Measurements from ENCODE around the gene WDR55. TPM values are rescaled to one million over a fixed set of nuclear protein-coding genes. Genes with fewer than 3 reads are reported as not detected.
"Not testable (repeated sequence)": the region's sequence is repeated elsewhere in the genome, so short reads cannot be mapped to it uniquely, and the experiment has no call there.

Gene WDR55
- total and polyA plus RNA-seq, 2 of the 8 experiments (the other 6 are each of a cell fraction or from before 2014, with no cell fraction given): 15.3 to 22.7 TPM

- not testable (repeated sequence) for H3K18ac ChIP-seq (ENCODE audit: extremely low read depth, low read length); FAIRE-seq; H3K9ac ChIP-seq (replicated peaks in 1 of 4; ENCODE audit: extremely low read depth in 1 of 4, low read depth in 3 of 4, low read length in 3 of 4); H2BK15ac ChIP-seq (ENCODE audit: low read length); H3K27ac ChIP-seq (ENCODE audit: low read depth, low read length); H3K4me1 ChIP-seq (replicated peaks in 1 of 4; ENCODE audit: control insufficient read depth in 3 of 4, insufficient read depth in 4 of 4, low read length in 3 of 4); H2BK20ac ChIP-seq (ENCODE audit: low read length); H4K20me1 ChIP-seq (replicated peaks in 1 of 2; ENCODE audit: control insufficient read depth in 1 of 2, insufficient read depth in 2 of 2, low read length in 2 of 2); H2BK5ac ChIP-seq (ENCODE audit: low read depth, low read length); H4K91ac ChIP-seq (replicated peaks; ENCODE audit: insufficient read length, low read length); H3K4ac ChIP-seq (replicated peaks; ENCODE audit: insufficient read length, low read depth, low read length); DNase-seq (ENCODE audit: low read depth in 1 of 2, low spot score in 2 of 2); H3K9me3 ChIP-seq (ENCODE audit: insufficient read depth in 2 of 2, low read depth in 1 of 2, low read length in 1 of 2); H3K79me2 ChIP-seq (ENCODE audit: control insufficient read depth in 1 of 2, insufficient read depth in 2 of 2, low read length in 2 of 2); H3K14ac ChIP-seq (ENCODE audit: insufficient read length); H2AK5ac ChIP-seq (ENCODE audit: low read depth, low read length); H3K56ac ChIP-seq (replicated peaks; ENCODE audit: insufficient read length, low read depth, low read length); H3K27me3 ChIP-seq (replicated peaks in 1 of 4; ENCODE audit: control insufficient read depth in 3 of 4, extremely low read depth in 1 of 4, insufficient read depth in 3 of 4, low read length in 3 of 4); H3K23me2 ChIP-seq (ENCODE audit: low read depth, low read length); H3K79me1 ChIP-seq (ENCODE audit: low read depth, low read length); H2BK120ac ChIP-seq (replicated peaks; ENCODE audit: low read depth, low read length); H3K23ac ChIP-seq (ENCODE audit: insufficient read length)
- peaks cover 4 to 21% (median 11%) of the 10 kb centered on the region in 4 experiments; a peak in 7 of 8 replicates for H3K36me3 ChIP-seq (ENCODE audit: control insufficient read depth in 2 of 4, insufficient read depth in 4 of 4, low read length in 3 of 4)
- CTCF ChIA-PET (ENCODE audit: partially characterized antibody): interaction anchor here (0.7 to 2.7 kb wide), 14 partner anchors 9 to 254 kb away, joined by 3 to 8 read pairs (median 3); partner anchors contain the start of genes HARS1, IK and NDUFA2
- peak overlapping the region; percentile 96 for H2AFZ ChIP-seq (ENCODE audit: low read length)
- 0 out of 2 replicates have a peak overlapping the region, but pooled peaks have one; percentile 83 for H4K8ac ChIP-seq (ENCODE audit: extremely low read depth, insufficient read depth, low read length)
- POLR2A ChIA-PET (ENCODE audit: partially characterized antibody): interaction anchor here (0.8 to 2.7 kb wide), 8 partner anchors 9 to 92 kb away, joined by 3 to 27 read pairs (median 6); partner anchors contain the start of genes EIF4EBP3, IK, NDUFA2 and SRA1
- peak overlapping the region; percentile 85 to 100 for H3K4me2 ChIP-seq (ENCODE audit: insufficient read depth in 1 of 2, low read depth in 2 of 2, low read length in 2 of 2)
- 72% methylated on average over 9 of the region's 9 CpGs; no CpG with 5 or more reads in 1 of the 2 experiments for WGBS, 2 experiments (ENCODE audit: extremely low coverage in 1 of 2, insufficient coverage in 1 of 2, insufficient read length in 1 of 2, insufficient replicate concordance in 2 of 2, low coverage in 1 of 2, low lambda C conversion rate in 2 of 2, missing lambda C conversion rate in 1 of 2)
- peak overlapping the region; percentile 32 to 88 (median 85); a peak in 6 of 8 replicates for H3K4me3 ChIP-seq (ENCODE audit: extremely low read depth in 1 of 4, insufficient read depth in 2 of 4, low read depth in 3 of 4, low read length in 4 of 4)
- 0 out of 2 replicates have a peak overlapping the region, but pooled peaks have one; percentile 27 for H2BK12ac ChIP-seq (ENCODE audit: low read depth, low read length)
- H4K5ac ChIP-seq (ENCODE audit: insufficient read length, low read depth, low read length): peak overlapping the region; percentile 83
These were observed 25.9 kb upstream of the WDR55 start for GRCh38 chr5:140638898-140639147.

All from H1 (cell line).